Body of pancreas (tissue), 4 donors: ENCODE measurements around the gene ACACA. TPM values are rescaled to one million over a fixed set of nuclear protein-coding genes. Genes with fewer than 3 reads are reported as not detected.

ENCODE experiments used
- ATAC-seq: fragments of 150-250 bp; one replicate; pipeline ENCODE4 v1.9.1; 2016
- DNase-seq, 4 donors: peaks; one replicate each; pipeline ENCODE4 v3.0.0-alpha.2; 2019
- H3K27ac ChIP-seq, 4 donors: fragments of 200-600 bp; sonication (generic); 1 replicate in 3 of 4; 2 replicates in 1 of 4; pipeline versions ENCODE4 v1.5.1 to v1.6.1; 2016 to 2019; ENCODE audit warnings: mild to moderate bottlenecking in 1 of 4, mixed read lengths in 1 of 4, moderate library complexity in 1 of 4
- H3K27me3 ChIP-seq, 2 donors: fragments of 200-600 bp; sonication (generic); one replicate each; pipeline ENCODE4 v1.6.0; 2016; ENCODE audit warnings: mild to moderate bottlenecking in 1 of 2
- H3K36me3 ChIP-seq, 2 donors: fragments of 200-600 bp; sonication (generic); replicated peaks in 1 of 2; 2 replicates each; pipeline ENCODE4 v1.5.1; 2016; ENCODE audit warnings: low read depth in 2 of 2; ENCODE audit not compliant: insufficient read depth in 1 of 2
- H3K4me1 ChIP-seq: fragments of 200-600 bp; sonication (generic); one replicate; pipeline ENCODE4 v1.6.0; 2016
- H3K4me3 ChIP-seq, 2 donors: fragments of 200-600 bp; sonication (generic); 1 replicate in 1 of 2; 2 replicates in 1 of 2; pipeline ENCODE4 v1.5.1; 2016 to 2019
- H3K9me3 ChIP-seq, 3 donors: fragments of 200-600 bp; sonication (generic); 1 replicate in 2 of 3; 2 replicates in 1 of 3; pipeline ENCODE4 v1.5.1; 2016
- CTCF ChIP-seq, 7 experiments: fragments of 450-650 bp in 4 of 7; fragments of 200-600 bp in 3 of 7; sonication (generic) in 3 of 7; IDR thresholded peaks; one replicate each; pipeline ENCODE4 v1.5.1; 2016 to 2019; ENCODE audit warnings: antibody characterized with exemption in 7 of 7
- POLR2A ChIP-seq, 3 donors: fragments of 450-650 bp; IDR thresholded peaks; one replicate each; pipeline ENCODE4 v1.6.1; 2016; ENCODE audit warnings: antibody characterized with exemption in 3 of 3, mild to moderate bottlenecking in 2 of 3
- WGBS, 2 donors: methylation state at CpG; one replicate each; pipeline ENCODE4 v1.1.5; 2017; 5-methylcytosine and 5-hydroxymethylcytosine counted together
- intact Hi-C: fragments of 100-400 bp; cut with DNase I; formaldehyde crosslinking; loops from one replicate; pipeline ENCODE4 v1.15.1; 2023
- total RNA-seq, 2 donors: library from RNA; depleted of rRNA; stranded (reverse); fragments of >200 nt; gene quantifications; one replicate each; pipeline ENCODE4 v1.1.0, GENCODE V29; 2016

ACACA gene
- total RNA-seq, 2 donors from 2014 or later = 9.1 to 49.1 TPM

GRCh38 chr17:37280841-37281240 lies 125.8 kb downstream of the ACACA start:
- TF ChIP-seq CTCF (IDR thresholded peaks at IDR 0.05) (no peak), POLR2A (IDR thresholded peaks at IDR 0.05) (no peak)
- DNase-seq (no peak), ATAC-seq (no peak)
- no peak overlapping the region for H3K4me3 ChIP-seq
- WGBS, 2 donors = 95 to 99% methylated on average over 6 of the region's 6 CpGs
- H3K4me1 ChIP-seq = peaks cover 12% of the 10 kb centered on the region
- H3K27ac ChIP-seq = no peak overlapping the region
- no peaks in the 10 kb centered on the region for H3K9me3 ChIP-seq
- H3K27me3 ChIP-seq = no peaks in the 10 kb centered on the region
- H3K36me3 ChIP-seq = no peaks in the 10 kb centered on the region
- intact Hi-C loops = no loop called here

GRCh38 chr17:37278247-37278894 lies 128.3 kb downstream of the ACACA start:
- WGBS, 2 donors = 13 to 20% methylated on average over 2 of the region's 2 CpGs
- no peak for DNase-seq
- TF ChIP-seq CTCF (IDR thresholded peaks at IDR 0.05) (no peak), POLR2A (IDR thresholded peaks at IDR 0.05) (no peak)
- ATAC-seq = no peak
- Histone ChIP-seq H3K4me1 (peaks cover 11% of the 10 kb centered on the region), H3K27ac (no peak overlapping the region), H3K9me3 (no peaks in the 10 kb centered on the region), H3K4me3 (no peak overlapping the region), H3K27me3 (no peaks in the 10 kb centered on the region), H3K36me3 (peaks cover 0 to 1% of the 10 kb centered on the region in 2 donors)
- intact Hi-C loops = no loop called here

- peaks cover 7% of the 10 kb centered on the region for H3K4me1 ChIP-seq
- no peak overlapping the region for H3K27ac ChIP-seq
- no peak overlapping the region for H3K4me3 ChIP-seq
- no peaks in the 10 kb centered on the region for H3K27me3 ChIP-seq
- intact Hi-C loops = no loop called here
- H3K9me3 ChIP-seq = no peaks in the 10 kb centered on the region
- TF ChIP-seq POLR2A (IDR thresholded peaks at IDR 0.05) (no peak), CTCF (IDR thresholded peaks at IDR 0.05) (no peak)
- H3K36me3 ChIP-seq = peaks cover 0 to 1% of the 10 kb centered on the region in 2 donors
- ATAC-seq = no peak
- WGBS, 2 donors = 0 to 59% methylated on average over 1 of the region's 1 CpG
- DNase-seq = no peak
Measured at GRCh38 chr17:37276475-37276874, 130.2 kb downstream of the ACACA start.

GRCh38 chr17:37274461-37274860 lies 132.2 kb downstream of the ACACA start:
- TF ChIP-seq POLR2A (IDR thresholded peaks at IDR 0.05) = no peak
- TF ChIP-seq CTCF (IDR thresholded peaks at IDR 0.05) = no peak
- Histone ChIP-seq H3K27ac (no peak overlapping the region), H3K4me1 (peaks cover 7% of the 10 kb centered on the region), H3K36me3 (peaks cover 0 to 1% of the 10 kb centered on the region in 2 donors), H3K4me3 (no peak overlapping the region), H3K9me3 (no peaks in the 10 kb centered on the region), H3K27me3 (no peaks in the 10 kb centered on the region)
- intact Hi-C loops = no loop called here
- WGBS, 2 donors = 86 to 87% methylated on average over 6 of the region's 6 CpGs
- DNase-seq = no peak
- ATAC-seq = no peak

GRCh38 chr17:37273409-37274051 lies 133.1 kb downstream of the ACACA start:
- no peak overlapping the region for H3K27ac ChIP-seq
- H3K4me3 ChIP-seq = no peak overlapping the region
- no peak for DNase-seq
- TF ChIP-seq POLR2A (IDR thresholded peaks at IDR 0.05) = no peak
- no peak for TF ChIP-seq CTCF (IDR thresholded peaks at IDR 0.05)
- no peak for ATAC-seq
- H3K4me1 ChIP-seq = peaks cover 7% of the 10 kb centered on the region
- no peaks in the 10 kb centered on the region for H3K9me3 ChIP-seq
- no peaks in the 10 kb centered on the region for H3K27me3 ChIP-seq
- intact Hi-C loops = no loop called here
- H3K36me3 ChIP-seq = peaks cover 0 to 1% of the 10 kb centered on the region in 2 donors
- 68 to 77% methylated on average over 3 of the region's 3 CpGs for WGBS, 2 donors
